GM21447 (cell line): Measurements from ENCODE around the gene RAF1.
"Not testable (repeated sequence)": the region's sequence is repeated elsewhere in the genome, so short reads cannot be mapped to it uniquely, and the experiment has no call there.

Experiments used
- ATAC-seq: cut with Tn5 transposase; IDR thresholded peaks from one replicate; pipeline ENCODE4 v1.9.1; 2021; ENCODE audit not compliant: unreplicated experiment

Gene RAF1

DNA sequence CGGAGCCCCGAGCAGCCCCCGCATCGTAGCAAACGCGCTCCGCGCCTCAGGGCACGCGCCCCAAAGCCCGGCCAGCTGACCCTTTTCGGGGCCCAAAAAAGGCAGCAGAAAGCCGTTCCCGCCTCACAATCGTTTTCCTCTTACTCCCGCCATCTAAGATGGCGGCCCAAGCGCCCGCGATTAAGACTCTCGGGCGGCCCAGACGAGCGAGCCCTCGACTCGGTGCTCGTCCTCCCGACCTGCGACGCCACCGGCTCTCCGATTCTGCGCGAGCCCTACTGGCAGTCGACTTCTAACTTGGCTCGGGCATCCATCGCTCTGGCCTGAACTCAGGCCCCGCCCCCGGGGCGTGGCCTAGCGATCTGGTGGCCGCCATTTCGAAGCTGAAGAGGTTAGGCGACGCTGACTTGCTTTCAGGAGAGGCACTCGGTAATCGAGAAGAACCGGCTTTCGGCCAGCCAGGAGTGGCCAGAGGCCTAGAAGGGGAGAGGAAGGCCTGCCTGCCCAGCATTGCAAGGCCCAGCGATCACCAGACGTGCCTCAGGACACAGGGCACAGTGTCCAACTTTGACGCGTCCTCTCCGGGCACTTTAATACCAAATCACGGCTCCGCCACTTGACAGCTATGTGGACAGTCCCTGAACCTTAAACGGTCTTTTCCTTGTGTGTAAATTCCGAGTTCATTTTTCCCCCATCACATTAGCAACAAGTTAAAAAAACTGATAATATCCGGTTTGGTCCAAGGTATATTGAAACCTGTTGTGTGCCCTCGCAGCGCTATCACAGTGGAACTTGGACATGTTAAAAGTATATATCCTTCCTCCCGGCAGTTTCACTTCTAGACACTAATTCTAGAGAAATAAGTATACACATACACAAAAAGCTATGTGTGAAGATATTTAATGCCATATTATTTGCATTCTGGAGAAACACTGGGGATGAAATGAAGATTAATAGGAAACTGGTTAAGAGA, at the start of gene RAF1:
Gene RAF1 (minus strand): TSS at position 182 of the 973 bp plus-strand sequence. CDS start 45,396 bp downstream, outside the sequence.
- peak; percentile 90 for ATAC-seq

DNA sequence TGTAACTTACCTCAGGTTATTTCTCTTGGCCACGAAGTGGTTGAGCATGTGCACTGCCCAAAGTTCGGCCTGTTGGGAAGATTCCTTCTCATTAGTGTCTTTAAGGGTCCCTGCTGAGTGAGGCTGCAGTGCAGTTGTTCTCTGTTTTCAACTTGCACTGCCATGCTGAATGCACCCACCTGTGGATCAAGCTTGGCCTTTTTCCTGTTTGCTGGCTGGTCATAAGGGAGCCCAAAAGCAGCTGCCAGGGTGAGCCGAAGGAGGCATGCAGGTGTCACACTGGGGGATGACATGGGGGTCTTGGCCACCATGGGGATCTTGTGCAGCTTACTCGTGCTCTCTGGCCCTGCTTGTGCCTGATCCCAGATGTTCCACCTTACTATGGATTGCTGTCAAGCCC, 46.1 kb upstream of the RAF1 start:
- no peak for ATAC-seq

DNA sequence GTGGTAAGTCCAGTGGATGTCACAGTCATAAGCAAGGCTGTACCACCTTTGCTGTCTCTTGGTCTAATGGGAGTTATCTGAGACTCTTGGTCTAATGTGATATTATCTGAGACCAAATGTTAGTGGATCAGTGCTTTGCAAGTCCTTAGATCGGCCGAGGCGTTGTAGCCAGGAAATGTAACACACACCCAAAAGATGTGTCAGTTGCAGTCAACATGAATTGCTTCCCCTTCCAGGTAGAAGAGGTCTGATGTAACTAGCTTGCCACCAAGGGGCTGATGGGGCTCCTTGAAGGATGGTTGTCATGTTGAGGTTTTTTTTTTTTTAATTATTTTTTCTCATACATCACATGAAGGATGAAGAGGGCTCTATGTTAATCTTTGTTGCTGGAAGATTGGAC, 45.4 kb upstream of the RAF1 start:
- ATAC-seq = no peak

DNA sequence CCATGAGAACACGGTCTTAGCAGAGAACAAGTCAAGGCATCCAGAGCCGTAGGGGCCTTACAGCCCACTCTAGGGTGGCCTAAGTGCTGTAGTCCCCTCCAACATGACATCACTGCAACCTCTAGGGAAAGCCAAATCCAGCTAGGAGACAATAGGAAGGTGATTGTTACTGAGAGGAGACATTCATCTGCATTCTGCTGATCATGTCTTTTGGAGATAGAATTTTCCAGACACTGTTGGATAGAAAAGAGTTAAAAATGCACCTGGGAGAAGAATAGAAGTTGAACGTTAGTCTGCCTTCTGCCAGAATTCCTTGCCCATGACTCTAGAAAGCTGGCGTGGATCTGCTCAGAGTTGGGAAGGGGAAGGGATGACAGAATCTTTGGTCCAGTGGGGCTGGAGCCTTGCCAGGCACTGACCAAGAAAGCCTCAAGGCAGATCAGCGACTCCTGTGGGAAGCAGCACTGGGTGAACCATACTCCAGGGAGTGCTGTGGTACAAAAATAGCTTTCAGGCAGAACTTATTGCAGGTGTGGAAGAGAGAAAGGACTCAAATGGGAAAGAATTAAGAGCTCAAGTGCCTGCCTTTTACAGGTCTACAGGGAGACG, 44.8 kb upstream of the RAF1 start:
- no peak for ATAC-seq

DNA sequence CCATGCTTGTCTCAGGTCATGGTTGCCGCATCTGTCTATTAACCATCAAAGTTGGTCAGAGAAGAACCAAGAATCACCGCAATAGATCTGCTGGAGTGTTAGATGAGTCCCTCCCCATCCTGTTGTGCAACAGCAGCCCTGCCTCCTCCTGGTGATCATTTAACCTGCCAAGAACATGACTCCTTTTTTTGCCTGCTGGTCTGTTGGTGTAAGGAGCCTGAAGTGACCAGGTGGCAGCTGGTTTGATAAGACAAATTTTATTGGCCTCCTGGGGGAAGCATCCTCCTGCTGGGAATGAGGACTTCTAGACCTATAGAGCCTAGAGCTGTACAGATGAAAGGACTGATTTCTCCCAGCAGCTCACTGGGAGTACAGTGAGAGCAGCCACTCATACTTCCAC, 43.5 kb upstream of the RAF1 start:
- ATAC-seq = no peak

DNA sequence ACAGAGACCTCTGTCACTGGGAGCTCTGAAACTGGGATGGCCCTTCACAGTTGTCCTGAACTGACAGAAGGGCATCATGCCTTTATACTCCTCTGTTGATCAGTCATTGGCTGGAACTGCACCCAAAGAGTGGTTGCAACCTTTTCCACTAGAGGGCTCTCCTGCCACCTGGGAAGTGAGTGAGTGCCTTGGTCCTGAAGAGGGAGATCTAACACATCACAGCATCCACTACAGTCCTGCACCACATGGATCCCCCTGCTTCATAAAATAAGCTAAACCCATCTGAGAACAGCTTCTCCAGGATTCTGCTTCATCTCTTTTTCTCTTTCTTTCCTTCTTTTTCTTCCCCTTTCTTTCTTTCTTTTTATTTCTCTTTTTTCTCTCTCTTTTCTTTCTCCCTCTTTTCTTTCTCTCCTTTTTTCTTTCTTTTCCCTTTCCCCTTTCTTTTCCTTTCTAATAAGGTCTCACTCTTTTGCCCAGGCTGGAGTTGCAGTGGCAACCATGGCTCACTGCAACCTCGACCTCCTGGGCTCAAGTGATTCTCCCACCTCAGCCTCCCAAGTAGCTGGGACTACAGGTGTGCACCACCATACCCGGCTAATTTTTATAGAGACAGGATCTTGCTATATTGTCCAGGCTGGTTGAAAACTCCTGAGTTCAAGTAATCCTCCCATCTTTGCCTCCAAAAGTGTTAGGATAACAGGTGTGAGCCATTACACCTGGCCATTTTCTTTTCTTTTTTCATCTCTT, 42.8 kb upstream of the RAF1 start:
- peak; percentile 98 for ATAC-seq

DNA sequence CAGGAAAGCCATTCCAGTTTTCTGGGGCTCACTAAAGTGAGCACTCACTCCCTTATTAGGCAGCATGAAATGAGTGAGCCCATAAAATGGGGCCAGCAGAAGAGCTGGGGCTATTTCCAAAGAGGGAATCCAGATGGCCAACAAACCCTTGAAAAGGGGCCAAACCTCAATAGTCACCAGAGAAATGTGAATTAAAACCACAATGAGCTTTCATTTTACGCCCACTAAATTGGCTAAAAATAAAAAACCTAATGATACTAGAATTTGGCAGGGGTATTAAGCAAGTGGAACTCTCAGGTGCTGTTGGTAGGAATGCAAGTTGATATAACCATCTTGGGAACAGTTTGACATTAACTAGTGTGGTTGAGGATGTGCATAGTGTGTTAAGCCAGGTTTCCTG, 42.1 kb upstream of the RAF1 start:
- no peak for ATAC-seq

DNA sequence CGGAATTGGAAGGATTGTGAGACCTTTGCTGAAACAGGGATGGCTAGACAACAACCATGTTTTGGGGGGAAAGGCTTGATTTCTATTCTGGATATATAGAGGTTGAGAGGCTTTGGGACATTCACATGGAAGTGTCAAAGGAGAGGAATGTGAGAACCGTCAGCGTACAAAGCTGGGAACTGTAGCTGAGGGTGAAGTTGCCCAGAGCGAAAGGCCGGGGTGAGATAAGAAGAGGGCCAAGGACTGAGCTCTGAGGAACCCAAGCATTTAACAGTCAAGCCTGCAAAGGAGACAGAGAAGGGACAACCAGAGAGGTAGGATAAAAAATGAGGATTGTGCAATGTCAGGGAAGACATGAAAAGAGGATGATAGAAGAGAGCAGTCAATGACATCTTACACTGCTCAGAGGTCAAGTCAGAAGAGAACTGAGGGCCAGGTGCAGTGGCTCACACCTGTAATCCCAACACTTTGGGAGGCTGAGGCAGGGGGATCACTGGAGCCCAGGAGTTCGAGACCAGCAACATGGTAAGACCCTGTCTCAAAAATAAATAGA, 41.5 kb upstream of the RAF1 start:
- ATAC-seq = no peak

DNA sequence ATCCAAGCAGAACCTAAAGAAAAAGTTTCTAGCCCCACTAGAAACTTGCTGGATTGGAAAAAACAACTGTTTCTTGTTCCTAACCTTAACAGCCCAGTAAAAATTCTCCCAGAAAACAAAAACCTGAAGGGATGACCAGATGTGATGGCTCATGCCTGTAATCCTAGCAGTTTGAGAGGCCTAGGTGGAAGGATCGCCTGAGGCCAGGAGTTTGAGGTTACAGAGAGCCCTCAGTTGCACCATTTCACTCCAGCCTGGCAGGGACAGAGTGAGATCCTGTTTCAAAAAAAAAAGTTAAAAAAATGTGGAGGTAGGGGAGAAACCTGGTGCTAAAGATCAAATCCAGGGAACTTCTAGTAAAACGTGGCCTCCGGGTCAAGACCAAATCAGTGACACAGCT, 38.6 kb upstream of the RAF1 start:
- ATAC-seq = no peak

DNA sequence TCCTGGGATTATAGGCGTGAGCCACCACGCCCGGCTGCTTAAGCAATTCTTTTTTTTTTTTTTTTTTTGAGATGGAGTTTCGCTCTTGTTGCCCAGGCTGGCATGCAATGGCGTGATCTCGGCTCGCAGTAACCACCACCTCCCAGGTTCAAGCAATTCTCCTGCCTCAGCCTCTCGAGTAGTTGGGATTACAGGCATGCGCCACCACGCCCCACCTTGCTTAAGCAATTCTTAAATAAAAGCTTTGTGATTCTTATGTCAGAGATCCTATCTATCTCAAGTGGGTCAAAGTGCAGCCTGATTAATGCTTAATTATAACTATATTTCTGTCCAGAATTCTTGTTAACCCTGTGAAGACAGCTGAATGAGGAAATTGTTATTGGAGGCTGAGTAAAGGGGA, 37.7 kb upstream of the RAF1 start:
- not testable (repeated sequence) for ATAC-seq

DNA sequence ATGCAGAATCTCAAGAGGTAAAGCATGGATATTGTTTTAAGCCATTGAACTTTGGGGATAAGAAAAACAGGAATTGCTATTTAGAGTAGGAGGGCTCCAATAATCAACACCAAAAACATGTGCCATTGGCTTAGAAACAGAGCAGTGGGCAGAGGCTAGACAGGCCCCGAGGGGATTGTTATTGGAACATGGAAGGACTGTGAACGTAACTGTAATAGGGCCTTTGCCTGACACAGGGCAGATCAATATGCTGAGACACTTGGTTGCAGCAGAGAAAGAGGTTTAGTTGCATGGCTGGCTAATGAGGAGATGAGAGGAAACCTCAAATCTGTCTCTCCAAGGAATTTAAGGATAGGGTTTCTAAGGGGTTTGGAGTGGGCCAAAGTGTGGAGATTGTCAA, 36.9 kb upstream of the RAF1 start:
- no peak for ATAC-seq

DNA sequence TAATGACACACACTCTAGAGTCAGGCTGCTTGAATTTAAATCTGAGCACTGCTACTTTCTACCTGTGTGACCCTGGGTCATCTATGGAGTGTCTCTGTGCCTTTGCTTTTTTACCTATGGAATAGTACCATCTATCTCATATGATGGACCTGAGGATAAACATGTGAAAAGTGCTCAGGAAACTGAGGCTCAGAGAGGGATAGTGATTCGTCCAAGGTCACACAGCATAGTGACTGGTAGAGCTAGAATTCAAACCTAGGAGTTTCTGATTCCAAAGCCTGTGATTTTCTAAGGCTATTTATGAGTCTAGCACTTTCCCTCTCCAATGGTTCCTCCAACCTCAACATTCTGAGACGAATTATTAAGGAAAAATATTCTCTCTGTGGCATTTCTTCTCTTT, 32.0 kb upstream of the RAF1 start:
- no peak for ATAC-seq

DNA sequence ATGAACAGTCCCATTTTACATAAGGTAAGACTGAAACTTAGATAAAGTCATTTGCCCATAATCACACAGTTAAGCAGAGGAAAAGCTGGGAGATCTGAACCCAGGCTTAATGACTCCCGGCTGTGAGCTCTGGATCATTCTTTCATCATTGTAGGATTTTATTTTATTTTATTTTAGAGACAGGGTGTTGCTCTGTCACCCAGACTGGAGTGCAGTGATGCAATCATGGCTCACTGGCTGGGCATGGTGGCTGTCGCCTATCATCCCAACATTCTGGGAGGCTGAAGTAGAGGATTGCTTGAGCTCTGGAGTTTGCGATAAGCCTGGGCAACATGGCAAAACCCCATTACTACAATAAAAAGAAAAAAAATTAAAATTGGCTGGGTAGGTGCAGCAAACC, 31.2 kb upstream of the RAF1 start:
- ATAC-seq = no peak

DNA sequence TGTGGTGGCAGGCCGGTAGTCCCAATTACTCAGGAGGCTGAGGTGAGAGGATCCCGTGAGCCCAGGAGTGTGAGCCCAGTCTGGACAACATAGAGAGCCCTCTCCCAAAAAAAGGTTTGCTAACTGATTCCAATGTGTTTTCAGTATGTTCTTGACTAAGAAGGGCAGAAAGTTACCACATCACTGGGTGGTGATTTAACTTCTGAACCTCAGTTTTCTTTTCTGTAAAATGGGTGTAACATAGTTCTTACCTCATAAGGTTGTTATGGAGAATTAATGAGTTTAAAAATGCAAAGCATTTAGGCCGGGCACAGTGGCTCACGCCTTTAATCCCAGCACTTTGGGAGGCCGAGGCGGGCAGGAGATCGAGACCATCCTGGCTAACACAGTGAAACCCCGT, 28.5 kb upstream of the RAF1 start:
- no peak for ATAC-seq

DNA sequence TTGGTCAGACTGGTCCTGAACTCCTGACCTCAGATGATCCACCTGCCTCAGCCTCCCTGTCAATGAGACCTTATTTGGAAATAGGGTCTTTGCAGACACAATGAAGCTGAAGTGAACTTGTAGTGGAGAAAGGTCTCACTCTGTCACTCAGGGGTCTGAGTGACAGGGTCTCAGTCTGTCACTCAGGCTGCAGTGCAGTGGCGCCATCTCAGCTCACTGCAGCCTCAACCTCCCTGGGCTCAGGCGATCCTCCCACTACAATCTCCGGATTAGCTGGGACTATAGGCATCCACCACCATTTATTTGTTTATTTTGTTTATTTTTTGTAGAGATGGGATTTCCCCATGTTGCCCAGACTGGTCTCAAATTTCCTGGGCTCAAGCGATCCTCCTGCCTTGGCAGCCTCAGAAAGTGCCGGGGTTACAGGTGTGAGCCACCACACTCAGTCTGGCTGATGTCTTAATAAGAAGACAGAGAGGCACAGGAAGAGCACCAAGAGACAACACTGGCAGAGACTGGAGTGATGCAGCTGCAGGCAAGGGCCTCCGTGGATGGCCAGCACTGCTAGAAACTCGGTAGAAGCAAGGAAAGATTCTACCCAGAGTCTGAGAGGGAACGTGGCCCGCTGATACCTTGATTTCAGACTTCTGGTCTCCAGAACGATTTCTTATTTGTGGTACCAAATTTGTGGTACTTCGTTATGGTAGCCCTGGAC, 26.2 kb upstream of the RAF1 start:
- ATAC-seq = no peak

DNA sequence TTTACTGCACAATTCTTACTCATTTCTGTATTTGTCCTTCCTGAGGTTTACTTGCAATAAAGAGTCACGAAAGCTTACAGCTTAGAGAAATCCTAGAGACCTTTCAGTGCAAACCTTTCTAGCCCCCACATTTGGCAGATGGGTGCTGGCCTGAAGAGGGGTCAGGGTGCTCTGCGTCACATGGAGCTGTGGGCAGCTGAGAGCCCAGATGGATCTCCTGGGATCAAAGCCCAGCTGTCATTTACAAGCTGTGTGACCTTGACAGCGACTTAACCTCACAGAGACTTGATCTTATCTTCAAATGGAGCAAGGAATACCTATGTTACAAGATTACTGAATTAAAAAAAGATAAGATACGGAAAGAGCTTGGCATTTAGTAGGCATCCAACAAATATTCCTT, 24.0 kb upstream of the RAF1 start:
- ATAC-seq = no peak

DNA sequence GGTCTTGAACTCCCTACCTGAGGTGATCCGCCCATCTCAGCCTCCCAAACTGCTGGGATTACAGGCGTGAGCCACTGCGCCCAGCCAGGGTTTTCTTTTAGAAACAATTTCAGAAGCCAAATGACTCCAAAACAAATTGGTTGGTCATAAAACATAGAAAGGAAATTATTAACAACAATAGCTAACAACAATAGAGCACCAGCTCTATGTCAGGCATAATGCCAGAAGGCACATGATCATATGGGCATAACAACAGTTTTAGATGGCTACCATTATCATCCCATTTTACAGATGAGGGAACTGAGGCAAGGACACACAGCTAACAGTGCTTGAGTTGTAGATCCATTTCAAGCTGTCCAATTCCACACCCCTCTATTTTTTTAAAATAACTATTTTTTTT, 22.2 kb upstream of the RAF1 start:
- no peak for ATAC-seq

DNA sequence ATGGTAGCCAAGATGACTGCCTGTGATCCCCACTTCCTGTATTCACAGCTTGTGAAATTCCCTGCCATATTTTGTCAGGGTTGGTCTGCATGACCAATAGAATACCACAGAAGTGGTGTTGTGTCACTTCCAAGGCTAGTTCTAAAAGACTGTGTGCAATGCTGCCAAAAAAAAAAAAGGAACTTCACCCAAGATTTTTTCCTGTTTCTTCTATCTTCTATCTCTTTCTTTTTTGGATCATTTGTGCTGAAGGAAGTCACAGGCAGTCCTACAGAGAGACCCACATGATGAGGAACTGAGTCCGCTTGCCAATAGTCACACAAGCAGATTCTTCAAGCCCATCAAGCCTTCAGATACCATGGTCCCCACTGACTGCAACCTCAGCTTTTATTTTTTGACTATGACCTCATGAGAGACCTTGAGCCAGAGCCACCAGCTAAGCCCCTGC, 18.1 kb upstream of the RAF1 start:
- ATAC-seq = no peak

DNA sequence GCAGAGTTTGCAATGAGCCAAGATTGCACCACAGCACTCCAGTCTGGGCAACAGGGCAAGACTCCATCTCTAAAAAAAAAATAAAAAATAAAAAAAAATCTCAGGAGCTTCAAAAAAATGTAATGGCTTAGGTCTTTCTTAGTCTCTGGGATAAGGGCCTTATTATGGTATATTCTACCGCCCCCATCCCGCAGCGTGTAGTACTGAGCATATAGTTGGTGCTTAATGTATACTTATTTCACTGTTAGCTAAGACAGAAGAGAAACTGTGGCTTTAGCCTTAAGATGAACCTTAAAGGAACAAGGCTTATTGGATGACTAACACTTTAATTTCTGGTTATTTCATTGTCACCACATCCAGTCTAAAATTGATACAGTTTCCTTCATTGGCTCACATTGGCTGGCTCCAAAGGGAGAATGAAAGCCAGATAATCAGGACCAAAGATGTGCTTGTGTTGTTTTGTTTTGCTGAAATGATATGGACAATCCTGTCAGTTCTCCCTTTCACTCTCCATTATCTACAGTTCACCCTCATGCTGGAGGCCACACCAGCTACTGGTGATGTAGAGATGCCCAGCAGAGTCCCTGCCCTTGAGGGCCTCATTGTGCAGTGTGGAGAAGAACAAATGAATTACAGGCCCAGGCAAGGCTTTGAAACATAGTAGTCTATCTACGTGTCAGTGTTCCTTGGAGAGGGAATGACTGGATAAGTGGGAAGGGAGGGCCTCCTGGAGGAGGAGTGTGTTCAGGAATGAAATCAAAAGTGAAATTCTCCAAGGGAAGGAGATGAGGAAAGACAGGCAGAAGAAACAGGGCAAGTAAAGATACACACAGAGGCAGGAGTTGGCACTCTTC, 17.4 kb upstream of the RAF1 start:
- no peak for ATAC-seq

DNA sequence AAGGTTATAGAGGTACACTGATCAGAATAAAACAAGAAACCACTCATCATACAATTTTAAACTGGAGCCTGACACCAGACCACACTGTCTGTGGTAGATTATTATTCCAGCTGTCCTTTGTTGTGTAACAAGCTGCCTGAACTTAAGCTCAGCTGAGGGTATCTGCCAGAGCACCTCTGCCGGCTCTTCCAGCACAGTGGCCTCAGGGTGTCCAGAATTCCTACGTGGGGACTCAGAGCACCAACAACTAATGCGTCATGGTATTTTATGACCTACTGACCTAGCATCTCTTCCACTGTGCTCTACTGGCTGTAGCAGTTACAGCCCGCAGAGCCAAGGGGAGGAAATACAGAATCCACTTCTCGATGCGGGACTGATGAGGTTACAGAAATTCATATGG, 15.6 kb upstream of the RAF1 start:
- ATAC-seq = no peak
